ENCODE data around the gene CELF1.
"Not testable (repeated sequence)": the region's sequence is repeated elsewhere in the genome, so short reads cannot be mapped to it uniquely, and the experiment has no call there.

CELF1 gene

GRCh38 chr11:47538741-47539565 is 14.0 kb downstream of the CELF1 start:
- DNase-seq (ENCODE audit: low read depth) = no peak

- no peak for DNase-seq (ENCODE audit: low read depth)
Observed at GRCh38 chr11:47536915-47537314, 16.0 kb downstream of the CELF1 start.

- no peak for DNase-seq (ENCODE audit: low read depth)
Observed at GRCh38 chr11:47534704-47535251, 18.2 kb downstream of the CELF1 start.

GRCh38 chr11:47533690-47534151 is 19.2 kb downstream of the CELF1 start:
- DNase-seq (ENCODE audit: low read depth) = no peak

GRCh38 chr11:47532597-47533213 is 20.2 kb downstream of the CELF1 start:
- DNase-seq (ENCODE audit: low read depth) = no peak

- DNase-seq (ENCODE audit: low read depth) = no peak
Observed at GRCh38 chr11:47531666-47532065, 21.3 kb downstream of the CELF1 start.

- DNase-seq (ENCODE audit: low read depth) = not testable (repeated sequence)
Observed at GRCh38 chr11:47530721-47531120, 22.2 kb downstream of the CELF1 start.

- DNase-seq (ENCODE audit: low read depth) = no peak
Observed at GRCh38 chr11:47529951-47530350, 23.0 kb downstream of the CELF1 start.

- DNase-seq (ENCODE audit: low read depth) = no peak
Observed at GRCh38 chr11:47527186-47527585, 25.7 kb downstream of the CELF1 start.

GRCh38 chr11:47526032-47526431 is 26.9 kb downstream of the CELF1 start:
- DNase-seq (ENCODE audit: low read depth) = not testable (repeated sequence)

GRCh38 chr11:47524291-47524874 is 28.5 kb downstream of the CELF1 start:
- DNase-seq (ENCODE audit: low read depth) = no peak

GRCh38 chr11:47523490-47524225 is 29.3 kb downstream of the CELF1 start:
- DNase-seq (ENCODE audit: low read depth) = peak; percentile 76

GRCh38 chr11:47518212-47518964 is 34.5 kb downstream of the CELF1 start:
- DNase-seq (ENCODE audit: low read depth) = no peak

GRCh38 chr11:47516984-47517853 is 35.7 kb downstream of the CELF1 start:
- DNase-seq (ENCODE audit: low read depth) = no peak

- no peak for DNase-seq (ENCODE audit: low read depth)
Observed at GRCh38 chr11:47516155-47516554, 36.8 kb downstream of the CELF1 start.

- DNase-seq (ENCODE audit: low read depth) = peak; percentile 83
Observed at GRCh38 chr11:47514825-47515647, 37.9 kb downstream of the CELF1 start.

- DNase-seq (ENCODE audit: low read depth) = no peak
Observed at GRCh38 chr11:47512701-47513100, 40.2 kb downstream of the CELF1 start.

- DNase-seq (ENCODE audit: low read depth) = no peak
Observed at GRCh38 chr11:47511917-47512316, 41.0 kb downstream of the CELF1 start.

GRCh38 chr11:47510209-47510608 is 42.7 kb downstream of the CELF1 start:
- no peak for DNase-seq (ENCODE audit: low read depth)

Measured in non-pigmented ciliary epithelial cell (primary cell).